ENCODE measurements around the gene PRR14L.
"Not testable (repeated sequence)": the region's sequence is repeated elsewhere in the genome, so short reads cannot be mapped to it uniquely, and the experiment has no call there.

Gene PRR14L

GRCh38 chr22:31681349-31682345, 68.3 kb downstream of the PRR14L start:
- DNase-seq = no peak

DNA sequence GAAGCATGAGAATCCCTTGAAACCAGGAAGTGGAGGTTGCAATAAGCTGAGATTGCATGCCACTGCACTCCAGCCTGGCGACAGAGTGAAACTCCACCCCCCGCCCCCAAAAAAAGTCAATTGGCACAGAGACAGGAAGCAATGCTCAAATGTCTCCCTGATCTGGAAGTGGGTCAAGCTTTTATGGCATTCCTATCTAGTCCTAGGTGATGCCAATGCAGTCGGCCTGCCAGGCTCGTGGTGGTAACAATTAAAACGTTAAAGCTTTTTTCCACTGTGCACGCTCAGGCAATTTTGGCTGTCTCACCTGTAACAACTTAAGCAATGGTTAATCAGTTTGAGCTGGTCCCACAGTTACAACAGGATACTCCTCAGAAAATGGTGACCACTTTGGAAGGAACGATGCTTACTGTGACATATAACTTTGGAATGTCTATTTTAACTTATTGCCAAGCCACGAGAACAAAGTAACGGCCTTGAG, 69.0 kb downstream of the PRR14L start:
- no peak for DNase-seq

GRCh38 chr22:31678748-31679147, 71.2 kb downstream of the PRR14L start:
- no peak for DNase-seq

- DNase-seq = no peak
Measured at GRCh38 chr22:31676700-31677099, 73.2 kb downstream of the PRR14L start.

DNA sequence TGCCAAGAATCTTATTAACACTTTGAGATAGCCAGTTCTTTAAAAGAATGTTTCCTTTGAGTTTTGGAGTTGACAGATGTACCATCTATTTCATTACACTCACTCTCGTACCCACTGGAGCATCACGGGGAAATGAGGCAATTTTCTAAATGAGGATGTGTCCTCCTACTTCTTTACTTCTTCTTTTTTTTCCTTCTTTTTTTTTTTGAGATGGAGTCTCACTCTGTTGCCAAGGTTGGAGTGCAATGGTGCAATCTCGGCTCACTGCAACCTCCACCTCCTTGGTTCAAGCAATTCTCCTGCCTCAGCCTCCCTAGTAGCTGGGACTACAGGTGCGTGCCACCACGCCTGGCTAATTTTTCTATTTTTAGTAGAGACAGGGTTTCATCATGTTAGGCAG, 75.7 kb downstream of the PRR14L start:
- DNase-seq = not testable (repeated sequence)

DNA sequence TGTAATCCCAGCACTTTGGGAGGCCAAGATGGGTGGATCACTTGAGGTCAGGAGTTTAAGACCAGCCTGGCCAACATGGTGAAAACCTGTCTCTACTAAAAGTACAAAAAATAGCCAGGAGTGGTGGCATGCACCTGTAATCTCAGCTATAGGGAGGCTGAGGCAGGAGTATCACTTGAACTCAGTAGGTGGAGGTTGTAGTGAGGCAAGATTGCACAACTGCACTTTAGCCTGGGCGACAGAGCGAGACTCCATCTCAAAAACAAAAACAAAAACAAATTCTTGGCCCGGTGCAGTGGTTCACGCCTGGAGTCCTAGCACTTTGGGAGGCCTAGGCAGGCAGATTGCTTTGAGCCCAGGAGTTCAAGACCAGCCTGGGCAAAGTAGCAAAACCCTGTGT, 81.1 kb downstream of the PRR14L start:
- DNase-seq = not testable (repeated sequence)

GRCh38 chr22:31662668-31663037, 87.3 kb downstream of the PRR14L start:
- DNase-seq = no peak

- peak; percentile 97 for DNase-seq
Measured at GRCh38 chr22:31661851-31662667, 87.9 kb downstream of the PRR14L start, which contains the start of gene PISD. Gene PISD, minus strand, starts transcription at chr22:31662215. Its CDS starts 7 bp downstream, at chr22:31662208.

- DNase-seq = not testable (repeated sequence)
Measured at GRCh38 chr22:31660860-31661341, 89.0 kb downstream of the PRR14L start.

DNA sequence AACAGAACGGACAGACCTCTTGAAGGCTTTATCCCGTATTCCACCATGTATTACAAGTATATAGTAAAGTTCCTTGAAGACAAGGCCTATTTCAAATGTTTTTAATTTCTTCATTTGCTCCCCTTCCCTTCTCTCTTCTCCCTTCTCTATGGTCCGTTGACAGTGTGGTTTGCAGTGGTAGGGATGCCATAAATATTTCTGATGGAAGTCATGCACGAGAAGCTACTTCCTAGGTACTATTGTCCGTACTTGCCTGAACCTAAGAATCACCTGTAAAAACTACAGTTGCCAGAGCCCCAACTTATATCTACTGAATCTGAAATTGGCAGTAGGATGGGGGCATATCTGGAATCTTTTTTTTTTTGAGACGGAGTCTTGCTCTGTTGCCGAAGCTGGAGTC, 90.7 kb downstream of the PRR14L start:
- no peak for DNase-seq

DNA sequence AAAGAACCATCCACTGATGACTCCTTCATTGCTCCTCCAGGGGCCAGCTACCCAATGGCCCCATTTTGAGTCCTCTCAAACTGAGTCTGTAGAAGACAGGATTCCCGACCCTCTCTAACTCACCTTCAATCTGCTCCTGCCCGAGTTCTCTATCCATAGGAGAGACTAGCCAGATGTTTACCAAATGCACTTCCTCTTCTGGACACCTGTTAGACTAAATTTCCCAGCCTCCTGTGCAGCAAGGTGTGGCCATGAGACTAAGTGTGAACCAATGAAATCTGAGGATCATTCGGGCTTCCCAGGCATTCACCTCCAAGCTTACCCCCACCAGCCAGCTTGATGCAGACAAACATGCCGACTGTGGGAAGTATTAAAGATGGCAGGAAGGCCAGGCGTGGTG, 95.5 kb downstream of the PRR14L start:
- DNase-seq = no peak

DNA sequence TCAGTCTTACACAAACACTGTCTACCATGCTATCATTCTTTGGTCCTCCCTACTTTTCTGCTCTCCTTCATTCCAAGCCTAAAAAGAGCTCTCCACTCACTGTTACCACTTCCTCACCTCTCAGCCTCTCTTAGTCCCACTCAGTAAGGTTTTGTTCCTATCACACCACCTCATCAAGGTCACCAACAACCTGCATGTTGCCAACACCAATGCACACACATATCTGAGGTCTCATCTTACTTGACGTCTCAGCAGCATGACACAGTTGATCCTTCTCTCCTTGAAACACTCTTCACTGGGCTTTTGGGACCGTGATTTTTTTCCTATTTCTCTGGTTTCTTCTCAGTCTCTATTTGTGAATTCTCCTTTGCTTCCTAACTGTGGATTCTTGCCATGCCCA, 96.0 kb downstream of the PRR14L start:
- DNase-seq = no peak

- no peak for DNase-seq
Measured at GRCh38 chr22:31652911-31653684, 96.8 kb downstream of the PRR14L start.

DNA sequence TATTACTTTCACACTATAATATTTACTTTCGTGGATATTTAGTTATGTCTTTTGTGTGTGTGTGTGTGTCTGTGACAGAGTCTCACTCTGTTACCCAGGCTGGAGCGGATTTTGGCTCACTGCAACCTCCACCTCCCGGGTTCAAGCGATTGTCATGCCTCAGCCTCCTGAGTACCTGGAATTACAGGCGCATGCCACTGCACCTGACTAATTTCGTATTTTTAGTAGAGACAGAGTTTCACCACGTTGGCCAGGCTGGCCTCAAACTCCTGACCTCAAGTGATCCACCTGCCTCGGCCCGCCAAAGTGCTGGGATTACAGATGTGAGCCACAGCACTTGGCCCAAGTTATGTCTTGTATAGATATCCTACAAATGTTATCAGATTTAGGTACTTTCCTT, 97.8 kb downstream of the PRR14L start:
- no peak for DNase-seq

DNA sequence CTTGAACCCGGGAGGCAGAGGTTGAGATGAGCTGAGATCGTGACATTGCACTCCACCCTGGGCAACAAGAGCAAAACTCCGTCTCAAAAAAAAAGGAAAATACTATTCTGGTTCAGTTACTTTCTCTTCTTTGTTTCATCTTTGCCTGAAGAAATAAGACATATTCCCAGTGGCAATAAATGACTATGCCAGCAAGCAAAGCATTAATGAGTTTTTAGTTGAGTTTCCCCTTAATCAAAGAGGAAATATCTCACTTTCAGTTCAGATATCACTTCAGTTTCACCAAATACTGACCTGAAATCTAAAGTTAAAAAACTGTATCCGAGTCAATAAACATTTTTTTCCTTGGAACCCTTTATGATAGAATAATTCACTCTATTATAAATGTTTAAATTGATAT, 98.3 kb downstream of the PRR14L start:
- no peak for DNase-seq

GRCh38 chr22:31650391-31650790, 99.5 kb downstream of the PRR14L start:
- DNase-seq = no peak

- DNase-seq = no peak
Measured at GRCh38 chr22:31647523-31648320, 102.2 kb downstream of the PRR14L start.

DNA sequence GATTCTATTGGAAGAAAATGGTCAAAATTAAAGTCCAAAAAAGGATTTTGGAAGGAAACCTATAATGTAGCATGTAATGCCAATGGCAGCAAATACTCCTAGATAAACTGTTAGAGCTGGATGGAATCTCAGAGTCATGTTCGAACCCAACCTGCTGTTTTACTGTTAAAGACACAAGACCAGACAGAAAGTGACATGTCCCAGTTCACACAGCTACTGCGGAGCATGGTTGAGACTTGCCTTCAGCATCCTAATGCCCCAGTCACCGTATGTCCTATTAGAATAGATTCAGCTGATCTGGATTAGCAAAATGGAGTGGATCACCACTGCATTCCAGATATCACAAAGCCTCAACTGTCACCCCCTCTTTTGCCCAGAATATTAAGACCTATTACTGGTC, 102.9 kb downstream of the PRR14L start:
- DNase-seq = no peak

- no peak for DNase-seq
Measured at GRCh38 chr22:31646186-31647019, 103.5 kb downstream of the PRR14L start.

DNA sequence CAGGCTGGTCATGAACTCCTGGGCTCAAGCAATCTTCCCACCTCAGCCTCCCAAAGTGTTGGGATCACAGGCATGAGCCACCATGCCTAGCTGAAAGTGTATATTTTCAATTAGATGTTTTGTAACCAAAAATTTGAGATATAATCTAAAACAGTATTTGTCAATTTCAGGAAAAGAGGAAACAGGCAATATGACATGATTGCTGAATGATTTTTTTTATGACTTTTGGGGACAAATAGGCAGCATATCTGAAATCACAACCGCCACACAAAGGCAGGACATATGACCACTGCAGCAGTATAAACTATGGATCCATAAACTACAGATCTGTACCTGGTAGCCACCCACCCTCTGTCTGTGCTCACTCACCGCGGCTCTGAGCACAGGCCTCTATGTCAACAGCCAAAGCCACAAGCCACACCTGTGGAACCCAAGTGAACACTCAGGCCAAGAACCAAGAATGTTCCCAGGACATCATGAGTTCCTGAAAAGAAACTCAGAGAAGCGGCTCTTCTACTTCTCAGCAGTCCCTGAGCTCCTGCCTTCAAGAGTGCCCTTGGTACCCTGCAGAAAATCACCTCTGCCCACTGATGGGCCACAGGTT, 110.4 kb downstream of the PRR14L start:
- DNase-seq = no peak
